ENCODE measurements around the gene KIF18B. TPM values are rescaled to one million over a fixed set of nuclear protein-coding genes. Genes with fewer than 3 reads are reported as not detected.

KIF18B gene
- total RNA-seq, 1 donor from 2014 or later: not detected

- FAIRE-seq: peak; percentile 88
- Histone ChIP-seq H3K27me3 (ENCODE audit: control insufficient read depth, insufficient read depth, low read length) (peaks cover 2% of the 10 kb centered on the region), H3K36me3 (ENCODE audit: control insufficient read depth, insufficient read depth, low read length) (no peaks in the 10 kb centered on the region)
These were observed 31.9 kb upstream of the KIF18B start for GRCh38 chr17:44979426-44979995.

DNA sequence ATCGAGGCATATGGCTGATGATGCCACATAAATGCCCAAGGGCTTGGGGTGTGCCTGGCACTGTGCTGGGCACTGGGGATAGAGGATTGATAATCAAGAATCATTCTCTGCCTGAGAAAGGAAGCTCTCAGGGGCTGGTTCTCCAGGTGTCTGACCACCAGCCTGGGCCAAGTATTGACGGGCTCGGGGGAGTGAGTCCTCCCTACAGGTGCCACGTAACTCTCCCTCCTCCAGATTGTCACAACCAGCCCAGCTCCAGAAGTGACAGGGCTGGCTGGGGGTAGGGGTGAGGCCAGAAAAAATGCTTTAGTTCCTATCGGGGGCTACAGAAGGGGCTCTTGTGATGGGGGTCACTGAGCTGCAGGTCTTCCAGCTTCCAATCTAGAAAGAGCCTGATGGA, 31.2 kb upstream of the KIF18B start:
- no peak overlapping the region for H3K4me3 ChIP-seq (ENCODE audit: low read depth, low read length)
- H3K27me3 ChIP-seq (ENCODE audit: control insufficient read depth, insufficient read depth, low read length): peaks cover 2% of the 10 kb centered on the region
- TF ChIP-seq, protein P1, sequence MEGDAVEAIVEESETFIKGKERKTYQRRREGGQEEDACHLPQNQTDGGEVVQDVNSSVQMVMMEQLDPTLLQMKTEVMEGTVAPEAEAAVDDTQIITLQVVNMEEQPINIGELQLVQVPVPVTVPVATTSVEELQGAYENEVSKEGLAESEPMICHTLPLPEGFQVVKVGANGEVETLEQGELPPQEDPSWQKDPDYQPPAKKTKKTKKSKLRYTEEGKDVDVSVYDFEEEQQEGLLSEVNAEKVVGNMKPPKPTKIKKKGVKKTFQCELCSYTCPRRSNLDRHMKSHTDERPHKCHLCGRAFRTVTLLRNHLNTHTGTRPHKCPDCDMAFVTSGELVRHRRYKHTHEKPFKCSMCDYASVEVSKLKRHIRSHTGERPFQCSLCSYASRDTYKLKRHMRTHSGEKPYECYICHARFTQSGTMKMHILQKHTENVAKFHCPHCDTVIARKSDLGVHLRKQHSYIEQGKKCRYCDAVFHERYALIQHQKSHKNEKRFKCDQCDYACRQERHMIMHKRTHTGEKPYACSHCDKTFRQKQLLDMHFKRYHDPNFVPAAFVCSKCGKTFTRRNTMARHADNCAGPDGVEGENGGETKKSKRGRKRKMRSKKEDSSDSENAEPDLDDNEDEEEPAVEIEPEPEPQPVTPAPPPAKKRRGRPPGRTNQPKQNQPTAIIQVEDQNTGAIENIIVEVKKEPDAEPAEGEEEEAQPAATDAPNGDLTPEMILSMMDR (IDR thresholded peaks at IDR 0.05; ENCODE audit: insufficient read depth, low read length, severe bottlenecking): no peak
- no peak for FAIRE-seq
- H3K36me3 ChIP-seq (ENCODE audit: control insufficient read depth, insufficient read depth, low read length): no peaks in the 10 kb centered on the region
- DNase-seq (ENCODE audit: low read depth): no peak

More at GRCh38 chr17:44979426-44979995, 31.9 kb upstream of the KIF18B start:
- H3K4me3 ChIP-seq (ENCODE audit: low read depth, low read length): no peak overlapping the region
- DNase-seq (ENCODE audit: low read depth): no peak
- TF ChIP-seq, protein P1 (IDR thresholded peaks at IDR 0.05; ENCODE audit: insufficient read depth, low read length, severe bottlenecking): no peak

GRCh38 chr17:44977814-44978550, 30.4 kb upstream of the KIF18B start:
- Histone ChIP-seq H3K27me3 (ENCODE audit: control insufficient read depth, insufficient read depth, low read length) (peaks cover 2% of the 10 kb centered on the region), H3K4me3 (ENCODE audit: low read depth, low read length) (no peak overlapping the region), H3K36me3 (ENCODE audit: control insufficient read depth, insufficient read depth, low read length) (no peaks in the 10 kb centered on the region)
- DNase-seq (ENCODE audit: low read depth) (no peak), FAIRE-seq (no peak)
- TF ChIP-seq, protein P1 (IDR thresholded peaks at IDR 0.05; ENCODE audit: insufficient read depth, low read length, severe bottlenecking): no peak

GRCh38 chr17:44977065-44977464, 29.5 kb upstream of the KIF18B start:
- H3K27me3 ChIP-seq (ENCODE audit: control insufficient read depth, insufficient read depth, low read length): peaks cover 2% of the 10 kb centered on the region
- H3K36me3 ChIP-seq (ENCODE audit: control insufficient read depth, insufficient read depth, low read length): no peaks in the 10 kb centered on the region
- no peak for DNase-seq (ENCODE audit: low read depth)
- H3K4me3 ChIP-seq (ENCODE audit: low read depth, low read length): no peak overlapping the region
- TF ChIP-seq, protein P1 (IDR thresholded peaks at IDR 0.05; ENCODE audit: insufficient read depth, low read length, severe bottlenecking): no peak
- no peak for FAIRE-seq

- FAIRE-seq: no peak
These were observed 28.6 kb upstream of the KIF18B start for GRCh38 chr17:44976206-44976605.

More at GRCh38 chr17:44976206-44976605, 28.6 kb upstream of the KIF18B start:
- Histone ChIP-seq H3K36me3 (ENCODE audit: control insufficient read depth, insufficient read depth, low read length) (no peaks in the 10 kb centered on the region), H3K27me3 (ENCODE audit: control insufficient read depth, insufficient read depth, low read length) (peaks cover 2% of the 10 kb centered on the region), H3K4me3 (ENCODE audit: low read depth, low read length) (no peak overlapping the region)
- DNase-seq (ENCODE audit: low read depth): no peak
- TF ChIP-seq, protein P1 (IDR thresholded peaks at IDR 0.05; ENCODE audit: insufficient read depth, low read length, severe bottlenecking): no peak

Data from bronchial epithelial cell (primary cell).